Kidney (tissue), 22 donors: Measurements from ENCODE around the gene NDUFA8. TPM values are rescaled to one million over a fixed set of nuclear protein-coding genes. Genes with fewer than 3 reads are reported as not detected.
A peak's percentile ranks its signal among the peaks of the same experiment; 100 is the strongest.

Experiments
- DNase-seq, 5 donors: peaks; one replicate each; pipeline ENCODE4 v3.0.0-alpha.2; 2013 to 2020
- FAIRE-seq: peaks from 2 replicates; lab custom pipeline; 2012; peaks lifted over from hg19 to GRCh38; lab: Jason Lieb, UNC
- H3K27ac ChIP-seq, 2 donors: one replicate each; pipeline ENCODE4 v1.7.0; 2013; ENCODE audit warnings: low read depth in 2 of 2, low read length in 2 of 2, inconsistent platforms in 1 of 2
- H3K27me3 ChIP-seq: one replicate; pipeline ENCODE4 v1.7.1; 2013; ENCODE audit warnings: low read length, inconsistent platforms; ENCODE audit not compliant: control insufficient read depth, insufficient read depth
- H3K36me3 ChIP-seq, 3 donors: one replicate each; pipeline versions ENCODE4 v1.7.0 to v1.7.1; 2013; ENCODE audit warnings: low read length in 3 of 3, control low read depth in 1 of 3, inconsistent platforms in 1 of 3; ENCODE audit not compliant: insufficient read depth in 3 of 3, control insufficient read depth in 2 of 3
- H3K4me1 ChIP-seq, 3 donors: one replicate each; pipeline versions ENCODE4 v1.7.0 to v1.7.1; 2013; ENCODE audit warnings: low read length in 3 of 3, inconsistent platforms in 1 of 3, low read depth in 1 of 3; ENCODE audit not compliant: control insufficient read depth in 2 of 3, insufficient read depth in 2 of 3
- H3K4me3 ChIP-seq, 3 donors: one replicate each; pipeline versions ENCODE4 v1.7.0 to v1.8.1; 2013; ENCODE audit warnings: low read length in 3 of 3, control low read depth in 1 of 3, inconsistent platforms in 1 of 3
- H3K9ac ChIP-seq, 3 donors: one replicate each; pipeline versions ENCODE4 v1.7.0 to v1.7.1; 2013; ENCODE audit warnings: low read length in 3 of 3, control low read depth in 1 of 3, inconsistent platforms in 1 of 3
- H3K9me3 ChIP-seq, 3 donors: one replicate each; pipeline versions ENCODE4 v1.7.0 to v1.7.1; 2013; ENCODE audit warnings: low read length in 3 of 3, control low read depth in 1 of 3, inconsistent platforms in 1 of 3; ENCODE audit not compliant: control insufficient read depth in 2 of 3, insufficient read depth in 1 of 3
- intact Hi-C: fragments of 100-400 bp; cut with DNase I; formaldehyde crosslinking; loops from one replicate; pipeline ENCODE4 v1.11.1; 2022
- long read RNA-seq, 10 donors: library from polyadenylated mRNA in 1 of 10; unstranded in 1 of 10; transcript quantifications; one replicate each; pipeline ENCODE4 v2.0.0 and lab custom pipeline, GENCODE V29; 2021 to 2026
- polyA plus RNA-seq: library from polyadenylated mRNA; stranded (reverse); fragments of 350-450 nt; fragmentation: Illumina TruSeq; extraction: RNeasy Lipid Tissue Mini Kit (QIAGEN cat#74804); gene quantifications from one replicate; pipeline ENCODE4 v1.2.3, GENCODE V29; 2014; ENCODE audit warnings: low read depth, low replicate concordance; ENCODE audit not compliant: insufficient read depth
- total RNA-seq: library from RNA; stranded (reverse); fragmentation: NEBNext Ultra II Directional; extraction: Animal tissue kit (Norgen Biotek cat#: 25700); gene quantifications from one replicate; pipeline ENCODE4 v1.2.1, GENCODE V29; 2021
- TF ChIP-seq, protein P1 (sequence below): IDR thresholded peaks from 3 replicates; pipeline ENCODE4 v1.5.1; 2012; ENCODE audit warnings: mild to moderate bottlenecking, moderate library complexity, borderline replicate concordance; ENCODE audit not compliant: insufficient read depth; ENCODE audit errors: extremely low read depth
- donor health status: control.
- donor health status: control.
- donor health status: control.
- donor health status: control.
- donor health status: control.
- donor health status: DM: yes; HTN: yes; CAD: no.
- donor health status: Normal renal cell carcinoma (clear cell type).

Gene NDUFA8
- total RNA-seq (42.5 TPM), polyA plus RNA-seq (264 TPM)
- long read RNA-seq, donor 1, transcript NDUFA8-201 (4 exons, 844 nt): major isoform, 46 of 56 reads
- long read RNA-seq, donor 1, partial matches to known transcripts: 10 of 56 reads
- long read RNA-seq, donor 1, other reads (novel, unspliced or antisense): 0 of 56 reads
- long read RNA-seq, donor 2, transcript NDUFA8-201 (4 exons, 844 nt): major isoform, 80 of 117 reads
- long read RNA-seq, donor 2, partial matches to known transcripts: 31 of 117 reads
- long read RNA-seq, donor 2, other reads (novel, unspliced or antisense): 6 of 117 reads
- long read RNA-seq, donor 3, transcript NDUFA8-201 (4 exons, 844 nt): major isoform, 76 of 107 reads
- long read RNA-seq, donor 3, partial matches to known transcripts: 31 of 107 reads
- long read RNA-seq, donor 3, other reads (novel, unspliced or antisense): 0 of 107 reads
- long read RNA-seq, donor 4, transcript NDUFA8-201 (4 exons, 844 nt): major isoform, 41 of 47 reads
- long read RNA-seq, donor 4, partial matches to known transcripts: 6 of 47 reads
- long read RNA-seq, donor 4, other reads (novel, unspliced or antisense): 0 of 47 reads
- long read RNA-seq, donor 5, partial matches to known transcripts: 0 of 2 reads
- long read RNA-seq, donor 5, other reads (novel, unspliced or antisense): 0 of 2 reads
- long read RNA-seq, donor 6, transcript NDUFA8-201 (4 exons, 844 nt): major isoform, 175 of 278 reads
- long read RNA-seq, donor 6, partial matches to known transcripts: 97 of 278 reads
- long read RNA-seq, donor 6, other reads (novel, unspliced or antisense): 6 of 278 reads
- long read RNA-seq, donor 7, transcript NDUFA8-201 (4 exons, 844 nt): major isoform, 26 of 28 reads
- long read RNA-seq, donor 7, partial matches to known transcripts: 1 of 28 reads
- long read RNA-seq, donor 7, other reads (novel, unspliced or antisense): 1 of 28 reads
- long read RNA-seq, donor 8, transcript NDUFA8-201 (4 exons, 844 nt): major isoform, 39 of 53 reads
- long read RNA-seq, donor 8, partial matches to known transcripts: 14 of 53 reads
- long read RNA-seq, donor 8, other reads (novel, unspliced or antisense): 0 of 53 reads
- long read RNA-seq, donor 9, transcript NDUFA8-201 (4 exons, 844 nt): major isoform, 35 of 51 reads
- long read RNA-seq, donor 9, partial matches to known transcripts: 16 of 51 reads
- long read RNA-seq, donor 9, other reads (novel, unspliced or antisense): 0 of 51 reads
- long read RNA-seq, donor 10, transcript NDUFA8-201 (4 exons, 844 nt): major isoform, 46 of 67 reads
- long read RNA-seq, donor 10, partial matches to known transcripts: 21 of 67 reads
- long read RNA-seq, donor 10, other reads (novel, unspliced or antisense): 0 of 67 reads

DNA sequence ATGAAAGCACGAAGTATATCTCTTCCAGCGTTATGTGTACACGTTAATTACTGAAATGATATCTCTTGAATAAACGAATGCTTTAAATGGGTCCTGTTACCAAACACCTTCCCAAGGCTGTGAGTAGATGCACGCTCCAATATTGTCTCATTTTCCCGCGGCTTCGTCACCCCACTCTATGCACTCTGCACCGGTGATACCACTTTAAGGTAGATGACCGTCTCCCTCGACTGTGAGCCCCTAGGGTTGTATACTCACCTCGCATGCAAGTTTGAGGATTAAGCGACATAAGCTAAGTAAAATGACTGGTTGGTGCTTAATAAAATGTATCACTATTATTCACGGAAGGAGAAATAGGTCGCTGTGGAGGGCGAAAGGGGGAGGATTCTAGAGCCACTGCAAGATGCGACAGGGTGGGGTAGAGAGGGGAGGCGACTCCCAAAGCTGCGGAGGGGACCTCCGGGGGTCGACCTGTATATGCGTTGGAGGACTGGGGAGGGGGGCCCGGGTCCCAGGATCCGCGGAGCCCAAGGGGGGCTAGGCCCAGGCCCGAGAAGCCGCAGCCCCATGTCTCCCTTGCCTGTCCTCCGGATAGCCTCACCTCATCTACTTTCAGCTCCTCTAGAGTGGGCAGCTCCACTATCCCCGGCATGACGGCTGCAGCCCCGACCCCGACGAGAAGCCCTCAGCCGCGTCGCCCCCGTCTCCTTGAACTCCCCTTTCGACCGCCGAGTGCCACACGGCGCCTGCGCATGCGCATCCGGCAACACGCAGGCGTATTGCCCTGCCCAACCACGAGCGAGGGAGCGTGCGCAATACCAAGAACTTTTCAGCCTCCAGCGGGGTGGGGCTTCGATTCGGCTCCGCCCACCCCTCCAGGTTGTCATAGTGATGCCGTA lies at the start of gene NDUFA8, which contains the start of gene MORN5:
Gene NDUFA8, minus strand, starts transcription at position 754 of the 899 bp plus-strand sequence. Its CDS starts 102 bp downstream, at position 652.
Gene MORN5, plus strand, starts transcription at position 883 of the 899 bp plus-strand sequence. CDS start 65 bp downstream, outside the sequence.
- TF ChIP-seq, protein P1, sequence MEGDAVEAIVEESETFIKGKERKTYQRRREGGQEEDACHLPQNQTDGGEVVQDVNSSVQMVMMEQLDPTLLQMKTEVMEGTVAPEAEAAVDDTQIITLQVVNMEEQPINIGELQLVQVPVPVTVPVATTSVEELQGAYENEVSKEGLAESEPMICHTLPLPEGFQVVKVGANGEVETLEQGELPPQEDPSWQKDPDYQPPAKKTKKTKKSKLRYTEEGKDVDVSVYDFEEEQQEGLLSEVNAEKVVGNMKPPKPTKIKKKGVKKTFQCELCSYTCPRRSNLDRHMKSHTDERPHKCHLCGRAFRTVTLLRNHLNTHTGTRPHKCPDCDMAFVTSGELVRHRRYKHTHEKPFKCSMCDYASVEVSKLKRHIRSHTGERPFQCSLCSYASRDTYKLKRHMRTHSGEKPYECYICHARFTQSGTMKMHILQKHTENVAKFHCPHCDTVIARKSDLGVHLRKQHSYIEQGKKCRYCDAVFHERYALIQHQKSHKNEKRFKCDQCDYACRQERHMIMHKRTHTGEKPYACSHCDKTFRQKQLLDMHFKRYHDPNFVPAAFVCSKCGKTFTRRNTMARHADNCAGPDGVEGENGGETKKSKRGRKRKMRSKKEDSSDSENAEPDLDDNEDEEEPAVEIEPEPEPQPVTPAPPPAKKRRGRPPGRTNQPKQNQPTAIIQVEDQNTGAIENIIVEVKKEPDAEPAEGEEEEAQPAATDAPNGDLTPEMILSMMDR: no peak
- no peak for FAIRE-seq
- intact Hi-C loops: no loop called here
- Histone ChIP-seq H3K9ac (peak within 1 kb of the TSS; percentile 61 to 96 (median 94)), H3K36me3 (no peaks in the 10 kb centered on the region), H3K4me3 (peak within 1 kb of the TSS; percentile 96 to 99 (median 97)), H3K9me3 (peaks cover 0 to 7% (median 2%) of the 10 kb centered on the region in 3 donors), H3K4me1 (peaks cover 0 to 9% (median 0%) of the 10 kb centered on the region in 3 donors), H3K27me3 (no peaks in the 10 kb centered on the region), H3K27ac (peak within 1 kb of the TSS; percentile 66 to 89)
- peak; percentile 98 to 99 (median 98) for DNase-seq

DNA sequence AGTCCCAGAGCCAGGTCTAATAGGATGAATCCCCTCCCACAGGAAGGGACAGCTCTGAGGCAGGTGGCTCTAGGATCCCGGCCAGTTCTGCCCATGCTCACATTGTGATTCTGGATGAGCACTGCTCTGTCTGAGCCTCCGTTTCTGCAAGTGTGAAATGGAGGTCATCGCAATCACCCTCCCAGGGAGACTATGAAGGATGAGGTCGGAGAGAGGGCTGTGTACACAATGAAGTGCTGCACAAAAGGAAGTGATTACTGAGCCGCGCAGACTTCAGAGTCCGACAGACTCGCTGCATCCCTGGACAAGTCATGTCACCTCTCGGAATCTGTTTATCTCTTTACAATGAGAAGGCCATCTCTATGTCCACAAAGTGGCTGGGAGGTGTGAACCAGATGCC lies 47.5 kb upstream of the NDUFA8 start:
- no peak overlapping the region for H3K27ac ChIP-seq
- no peaks in the 10 kb centered on the region for H3K36me3 ChIP-seq
- DNase-seq: no peak
- FAIRE-seq: no peak
- no peaks in the 10 kb centered on the region for H3K4me1 ChIP-seq
- TF ChIP-seq, protein P1: no peak
- H3K27me3 ChIP-seq: peaks cover 13% of the 10 kb centered on the region
- H3K4me3 ChIP-seq: no peak overlapping the region
- intact Hi-C loops: no loop called here
- H3K9ac ChIP-seq: no peak overlapping the region
- H3K9me3 ChIP-seq: no peaks in the 10 kb centered on the region
